ENCODE measurements around the gene NADK2. TPM values are rescaled to one million over a fixed set of nuclear protein-coding genes. Genes with fewer than 3 reads are reported as not detected.

Gene NADK2
- polyA plus RNA-seq, 1 of the 3 experiments (the other 2 are of a cell fraction), result 7.6 TPM

DNA sequence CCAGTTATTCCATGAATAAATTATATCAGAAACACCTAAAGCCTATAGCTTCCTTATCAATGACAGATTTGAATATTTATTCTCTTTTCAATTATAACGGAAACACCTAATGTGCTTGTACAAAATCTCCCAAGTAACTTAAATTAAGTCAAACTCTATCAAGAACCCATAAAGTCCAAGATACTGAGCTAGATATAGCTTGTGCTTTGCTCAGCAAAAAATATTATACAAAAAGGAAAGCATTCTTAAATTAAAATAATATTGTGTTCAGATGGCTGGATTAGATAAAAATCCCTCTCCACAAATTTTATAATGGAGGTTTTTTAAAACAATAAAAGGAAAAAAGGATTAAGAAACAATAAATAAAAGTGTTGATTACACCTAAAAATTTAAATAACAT lies 23.7 kb downstream of the NADK2 start:
- CTCF ChIA-PET, result interaction anchor here (0.6 to 1.5 kb wide), 4 partner anchors 14 to 290 kb away, joined by 3 to 9 read pairs (median 3); no protein-coding TSS in a partner anchor
- WGBS (ENCODE audit: low lambda C conversion rate), result 100% methylated on average over 1 of the region's 1 CpG
- no peak for DNase-seq

DNA sequence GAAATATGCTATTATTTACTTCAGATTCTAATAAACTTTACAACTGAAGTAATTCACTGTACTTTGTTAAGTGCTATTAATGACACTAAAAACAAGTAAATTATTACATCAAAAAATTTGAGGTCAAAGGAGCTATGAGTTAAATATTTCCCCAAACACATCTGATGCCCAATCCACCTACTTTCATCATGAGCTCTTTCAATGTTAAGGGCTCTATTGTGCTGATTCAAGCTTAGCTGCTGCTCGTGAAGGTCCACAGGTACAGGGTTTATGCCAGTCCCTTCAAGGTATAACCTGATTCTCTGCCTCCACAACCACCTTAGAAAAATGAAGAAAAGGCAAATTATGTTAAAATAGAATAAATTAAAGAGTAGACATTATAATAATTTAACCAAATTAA lies 24.2 kb downstream of the NADK2 start:
- CTCF ChIA-PET, result interaction anchor here (0.6 to 1.7 kb wide), 7 partner anchors 9 to 290 kb away, joined by 3 to 9 read pairs (median 3); partner anchors contain the start of gene NADK2
- WGBS (ENCODE audit: low lambda C conversion rate), result 100% methylated on average over 1 of the region's 1 CpG
- POLR2A ChIA-PET, result no interaction called here

More for the DNA sequence above, 23.7 kb downstream of the NADK2 start:
- Histone ChIP-seq H4K20me1 (ENCODE audit: insufficient read depth) (no peaks in the 10 kb centered on the region), H3K4me2 (no peak overlapping the region), H3K4me3 (ENCODE audit: low read depth in 2 of 2, low read length in 1 of 2) (no peak overlapping the region), H3K9ac (no peak overlapping the region), H3F3A (replicated peaks; ENCODE audit: insufficient read depth) (peaks cover 12% of the 10 kb centered on the region), H3K4me1 (ENCODE audit: control insufficient read depth in 1 of 2, insufficient read depth in 2 of 2, low read depth in 1 of 2, low read length in 1 of 2) (peaks cover 0 to 4% of the 10 kb centered on the region in 2 experiments; a peak in 1 of 4 replicates), H3K9me3 (no peaks in the 10 kb centered on the region), H3K36me3 (replicated peaks in 1 of 2; ENCODE audit: control insufficient read depth in 1 of 2, insufficient read depth in 2 of 2, low read length in 1 of 2) (peaks cover 49 to 56% of the 10 kb centered on the region in 2 experiments), H3K9me2 (no peaks in the 10 kb centered on the region), H3K27ac (ENCODE audit: low read depth in 2 of 2, low read length in 1 of 2) (no peak overlapping the region), H3K27me3 (ENCODE audit: insufficient read depth) (no peaks in the 10 kb centered on the region), H3K79me2 (ENCODE audit: insufficient read depth) (no peaks in the 10 kb centered on the region), H2AFZ (ENCODE audit: low read depth) (no peak overlapping the region)
- POLR2A ChIA-PET, result no interaction called here
- TF ChIP-seq, protein P1, sequence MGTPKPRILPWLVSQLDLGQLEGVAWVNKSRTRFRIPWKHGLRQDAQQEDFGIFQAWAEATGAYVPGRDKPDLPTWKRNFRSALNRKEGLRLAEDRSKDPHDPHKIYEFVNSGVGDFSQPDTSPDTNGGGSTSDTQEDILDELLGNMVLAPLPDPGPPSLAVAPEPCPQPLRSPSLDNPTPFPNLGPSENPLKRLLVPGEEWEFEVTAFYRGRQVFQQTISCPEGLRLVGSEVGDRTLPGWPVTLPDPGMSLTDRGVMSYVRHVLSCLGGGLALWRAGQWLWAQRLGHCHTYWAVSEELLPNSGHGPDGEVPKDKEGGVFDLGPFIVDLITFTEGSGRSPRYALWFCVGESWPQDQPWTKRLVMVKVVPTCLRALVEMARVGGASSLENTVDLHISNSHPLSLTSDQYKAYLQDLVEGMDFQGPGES (IDR thresholded peaks at IDR 0.05; ENCODE audit: low read depth, low read length), result no peak

More for the DNA sequence above, 24.2 kb downstream of the NADK2 start:
- Histone ChIP-seq H3F3A (replicated peaks; ENCODE audit: insufficient read depth) (peaks cover 12% of the 10 kb centered on the region), H3K9me2 (no peaks in the 10 kb centered on the region), H2AFZ (ENCODE audit: low read depth) (no peak overlapping the region), H3K4me2 (no peak overlapping the region), H3K4me1 (ENCODE audit: control insufficient read depth in 1 of 2, insufficient read depth in 2 of 2, low read depth in 1 of 2, low read length in 1 of 2) (peaks cover 0 to 4% of the 10 kb centered on the region in 2 experiments; a peak in 1 of 4 replicates), H4K20me1 (ENCODE audit: insufficient read depth) (no peaks in the 10 kb centered on the region), H3K4me3 (ENCODE audit: low read depth in 2 of 2, low read length in 1 of 2) (no peak overlapping the region), H3K79me2 (ENCODE audit: insufficient read depth) (no peaks in the 10 kb centered on the region), H3K9me3 (no peaks in the 10 kb centered on the region), H3K36me3 (replicated peaks in 1 of 2; ENCODE audit: control insufficient read depth in 1 of 2, insufficient read depth in 2 of 2, low read length in 1 of 2) (peaks cover 53 to 56% of the 10 kb centered on the region in 2 experiments), H3K27ac (ENCODE audit: low read depth in 2 of 2, low read length in 1 of 2) (no peak overlapping the region), H3K27me3 (ENCODE audit: insufficient read depth) (no peaks in the 10 kb centered on the region), H3K9ac (no peak overlapping the region)
- TF ChIP-seq, protein P2, sequence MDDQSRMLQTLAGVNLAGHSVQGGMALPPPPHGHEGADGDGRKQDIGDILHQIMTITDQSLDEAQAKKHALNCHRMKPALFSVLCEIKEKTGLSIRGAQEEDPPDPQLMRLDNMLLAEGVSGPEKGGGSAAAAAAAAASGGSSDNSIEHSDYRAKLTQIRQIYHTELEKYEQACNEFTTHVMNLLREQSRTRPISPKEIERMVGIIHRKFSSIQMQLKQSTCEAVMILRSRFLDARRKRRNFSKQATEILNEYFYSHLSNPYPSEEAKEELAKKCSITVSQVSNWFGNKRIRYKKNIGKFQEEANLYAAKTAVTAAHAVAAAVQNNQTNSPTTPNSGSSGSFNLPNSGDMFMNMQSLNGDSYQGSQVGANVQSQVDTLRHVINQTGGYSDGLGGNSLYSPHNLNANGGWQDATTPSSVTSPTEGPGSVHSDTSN (IDR thresholded peaks at IDR 0.05), result no peak
- TF ChIP-seq TEAD4 (IDR thresholded peaks at IDR 0.05; ENCODE audit: borderline replicate concordance, insufficient read depth) (no peak), EP300 (IDR thresholded peaks at IDR 0.05; ENCODE audit: borderline replicate concordance in 1 of 2, low read depth in 1 of 2, low read length in 1 of 2) (no peak), NFIC (IDR thresholded peaks at IDR 0.05; ENCODE audit: borderline replicate concordance) (no peak), MEF2A (IDR thresholded peaks at IDR 0.05; ENCODE audit: borderline replicate concordance, low read depth) (no peak), ELF1 (IDR thresholded peaks at IDR 0.05) (no peak), GABPA (IDR thresholded peaks at IDR 0.05; ENCODE audit: low read depth) (no peak), MXI1 (IDR thresholded peaks at IDR 0.05; ENCODE audit: low read depth, low read length) (no peak), SIN3A (IDR thresholded peaks at IDR 0.05; ENCODE audit: borderline replicate concordance, low read depth, low read length) (no peak), NRF1 (IDR thresholded peaks at IDR 0.05; ENCODE audit: low read depth, low read length) (no peak), FOXJ3 (CRISPR knock-in tag; IDR thresholded peaks at IDR 0.05) (no peak), FOXM1 (IDR thresholded peaks at IDR 0.05; ENCODE audit: low read depth) (no peak), SMC3 (IDR thresholded peaks at IDR 0.05; ENCODE audit: low read depth, low read length) (no peak), RXRA (IDR thresholded peaks at IDR 0.05; ENCODE audit: borderline replicate concordance, low read depth) (no peak), POLR2AphosphoS5 (IDR thresholded peaks at IDR 0.05; ENCODE audit: low read depth, low read length) (no peak)
- TF ChIP-seq, protein P3, sequence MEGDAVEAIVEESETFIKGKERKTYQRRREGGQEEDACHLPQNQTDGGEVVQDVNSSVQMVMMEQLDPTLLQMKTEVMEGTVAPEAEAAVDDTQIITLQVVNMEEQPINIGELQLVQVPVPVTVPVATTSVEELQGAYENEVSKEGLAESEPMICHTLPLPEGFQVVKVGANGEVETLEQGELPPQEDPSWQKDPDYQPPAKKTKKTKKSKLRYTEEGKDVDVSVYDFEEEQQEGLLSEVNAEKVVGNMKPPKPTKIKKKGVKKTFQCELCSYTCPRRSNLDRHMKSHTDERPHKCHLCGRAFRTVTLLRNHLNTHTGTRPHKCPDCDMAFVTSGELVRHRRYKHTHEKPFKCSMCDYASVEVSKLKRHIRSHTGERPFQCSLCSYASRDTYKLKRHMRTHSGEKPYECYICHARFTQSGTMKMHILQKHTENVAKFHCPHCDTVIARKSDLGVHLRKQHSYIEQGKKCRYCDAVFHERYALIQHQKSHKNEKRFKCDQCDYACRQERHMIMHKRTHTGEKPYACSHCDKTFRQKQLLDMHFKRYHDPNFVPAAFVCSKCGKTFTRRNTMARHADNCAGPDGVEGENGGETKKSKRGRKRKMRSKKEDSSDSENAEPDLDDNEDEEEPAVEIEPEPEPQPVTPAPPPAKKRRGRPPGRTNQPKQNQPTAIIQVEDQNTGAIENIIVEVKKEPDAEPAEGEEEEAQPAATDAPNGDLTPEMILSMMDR (IDR thresholded peaks at IDR 0.05), result no peak
- TF ChIP-seq, protein P1 (IDR thresholded peaks at IDR 0.05; ENCODE audit: low read depth, low read length), result no peak
- TF ChIP-seq, protein P4, sequence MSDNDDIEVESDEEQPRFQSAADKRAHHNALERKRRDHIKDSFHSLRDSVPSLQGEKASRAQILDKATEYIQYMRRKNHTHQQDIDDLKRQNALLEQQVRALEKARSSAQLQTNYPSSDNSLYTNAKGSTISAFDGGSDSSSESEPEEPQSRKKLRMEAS (IDR thresholded peaks at IDR 0.05; ENCODE audit: low read depth), result no peak
- TF ChIP-seq, protein P5, sequence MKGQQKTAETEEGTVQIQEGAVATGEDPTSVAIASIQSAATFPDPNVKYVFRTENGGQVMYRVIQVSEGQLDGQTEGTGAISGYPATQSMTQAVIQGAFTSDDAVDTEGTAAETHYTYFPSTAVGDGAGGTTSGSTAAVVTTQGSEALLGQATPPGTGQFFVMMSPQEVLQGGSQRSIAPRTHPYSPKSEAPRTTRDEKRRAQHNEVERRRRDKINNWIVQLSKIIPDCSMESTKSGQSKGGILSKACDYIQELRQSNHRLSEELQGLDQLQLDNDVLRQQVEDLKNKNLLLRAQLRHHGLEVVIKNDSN (IDR thresholded peaks at IDR 0.05; ENCODE audit: borderline replicate concordance, low read depth), result no peak
- TF ChIP-seq, protein P6, sequence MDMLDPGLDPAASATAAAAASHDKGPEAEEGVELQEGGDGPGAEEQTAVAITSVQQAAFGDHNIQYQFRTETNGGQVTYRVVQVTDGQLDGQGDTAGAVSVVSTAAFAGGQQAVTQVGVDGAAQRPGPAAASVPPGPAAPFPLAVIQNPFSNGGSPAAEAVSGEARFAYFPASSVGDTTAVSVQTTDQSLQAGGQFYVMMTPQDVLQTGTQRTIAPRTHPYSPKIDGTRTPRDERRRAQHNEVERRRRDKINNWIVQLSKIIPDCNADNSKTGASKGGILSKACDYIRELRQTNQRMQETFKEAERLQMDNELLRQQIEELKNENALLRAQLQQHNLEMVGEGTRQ (IDR thresholded peaks at IDR 0.05; ENCODE audit: borderline replicate concordance, low read depth, low read length), result no peak
- DNase-seq, result no peak
